SHP77 treated with DMSO at 0.1 percent for 48 hours (cell line): Measurements from ENCODE around the gene PCDH1.
"Not testable (repeated sequence)": the region's sequence is repeated elsewhere in the genome, so short reads cannot be mapped to it uniquely, and the experiment has no call there.

Source experiments
- DNase-seq: peaks from one replicate; lab custom pipeline; 2025; lab: John Stamatoyannopoulos, UW

PCDH1 gene

GRCh38 chr5:141832131-141832530 is 46.1 kb downstream of the PCDH1 start:
- DNase-seq = no peak

DNA sequence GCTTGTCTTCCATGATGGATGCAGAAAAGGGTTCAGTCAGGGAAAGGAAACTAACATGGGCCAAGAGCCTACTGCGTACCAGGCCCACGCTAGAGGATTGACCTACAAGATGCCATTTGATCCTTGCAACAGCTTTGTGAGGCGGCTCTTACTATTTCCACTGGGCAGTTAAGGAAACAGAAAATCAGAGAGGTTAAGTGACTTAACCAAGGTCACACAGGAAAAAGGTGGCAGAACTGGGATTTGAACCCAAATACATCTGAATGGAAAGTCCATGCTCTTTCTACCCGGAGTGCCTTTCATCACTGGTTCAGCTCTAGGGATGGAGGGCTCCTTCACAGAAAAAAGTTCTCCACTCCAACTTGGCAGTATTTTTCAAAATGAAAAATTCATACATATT is 50.0 kb downstream of the PCDH1 start:
- no peak for DNase-seq

DNA sequence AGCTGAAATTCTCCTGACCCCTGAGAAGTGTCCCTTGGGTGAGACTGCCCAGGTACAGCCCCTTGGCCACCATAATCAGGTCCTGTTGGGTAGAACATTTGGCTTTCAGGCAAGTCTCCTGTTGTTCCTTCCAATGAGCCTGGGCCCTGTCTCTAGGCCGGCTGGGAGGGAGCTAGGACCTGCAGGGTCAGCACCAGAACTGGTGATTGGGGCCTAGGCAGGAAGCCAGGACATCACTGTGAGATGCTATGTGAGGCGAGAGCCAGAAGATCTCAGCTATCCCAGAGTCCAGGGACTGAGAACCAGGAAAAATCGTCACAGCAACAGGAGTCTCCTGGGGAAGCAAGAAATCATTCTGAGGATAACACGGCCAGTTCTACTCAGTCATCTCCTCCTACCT is 51.5 kb downstream of the PCDH1 start:
- no peak for DNase-seq

DNA sequence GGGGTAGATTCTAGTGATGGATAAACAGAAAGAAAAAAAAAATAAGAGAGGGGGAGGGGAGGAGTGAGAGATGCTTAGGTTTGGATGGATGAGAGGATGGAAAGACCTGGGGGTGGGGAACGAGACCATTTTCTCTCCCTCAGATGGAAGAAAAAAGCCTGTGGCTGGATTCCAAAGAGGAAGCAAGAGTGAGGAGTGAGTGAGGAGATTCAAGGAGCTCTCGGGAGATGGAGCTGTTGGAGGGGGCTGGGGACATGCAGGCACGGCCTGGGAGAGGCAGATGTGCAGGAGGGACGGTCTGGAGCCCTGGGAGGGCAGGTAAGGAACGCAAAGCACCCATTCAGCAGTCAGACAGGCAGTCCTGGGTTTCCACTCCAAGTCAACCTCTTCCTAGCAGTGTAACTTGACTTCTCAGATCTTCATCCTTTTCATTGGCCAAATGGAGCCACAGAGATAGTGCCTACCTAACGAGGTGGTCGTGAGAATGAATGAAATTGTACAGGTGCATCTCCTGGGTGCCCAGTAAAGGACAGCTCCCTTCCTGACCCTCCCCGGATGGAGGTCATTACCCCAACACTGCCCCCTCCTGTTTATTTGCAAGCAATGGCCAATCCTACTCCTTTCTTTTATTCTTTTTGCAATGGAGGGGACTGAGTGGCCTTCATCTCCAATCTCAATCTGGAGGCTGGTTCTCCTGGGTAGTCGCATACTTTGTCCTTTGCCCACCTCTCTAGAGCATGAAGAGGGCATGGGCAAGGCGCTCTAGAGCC is 52.2 kb downstream of the PCDH1 start:
- no peak for DNase-seq

- no peak for DNase-seq
Measured at GRCh38 chr5:141825241-141825671, 53.0 kb downstream of the PCDH1 start.

DNA sequence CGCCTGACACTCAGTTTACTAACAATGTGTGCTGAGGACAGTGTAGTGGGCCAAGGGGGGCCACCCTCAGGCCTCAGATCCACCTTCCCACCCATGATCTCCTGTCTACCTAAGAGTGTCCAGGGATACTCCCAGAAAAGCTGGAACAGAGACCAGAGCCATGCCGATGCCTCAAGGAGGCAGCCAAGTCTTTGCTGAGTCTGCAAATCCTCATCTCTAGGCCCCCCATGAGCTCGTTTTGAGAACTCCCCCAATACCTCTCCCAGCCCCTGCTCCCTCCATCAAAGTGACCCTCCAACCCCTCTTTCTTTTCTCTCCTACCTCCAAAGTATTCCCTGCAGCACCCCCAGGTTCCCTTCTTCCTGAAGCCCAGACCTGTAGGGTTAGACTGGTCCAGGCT is 53.5 kb downstream of the PCDH1 start:
- no peak for DNase-seq

- DNase-seq = no peak
Measured at GRCh38 chr5:141823056-141823455, 55.2 kb downstream of the PCDH1 start.

- no peak for DNase-seq
Measured at GRCh38 chr5:141822144-141822543, 56.1 kb downstream of the PCDH1 start.

DNA sequence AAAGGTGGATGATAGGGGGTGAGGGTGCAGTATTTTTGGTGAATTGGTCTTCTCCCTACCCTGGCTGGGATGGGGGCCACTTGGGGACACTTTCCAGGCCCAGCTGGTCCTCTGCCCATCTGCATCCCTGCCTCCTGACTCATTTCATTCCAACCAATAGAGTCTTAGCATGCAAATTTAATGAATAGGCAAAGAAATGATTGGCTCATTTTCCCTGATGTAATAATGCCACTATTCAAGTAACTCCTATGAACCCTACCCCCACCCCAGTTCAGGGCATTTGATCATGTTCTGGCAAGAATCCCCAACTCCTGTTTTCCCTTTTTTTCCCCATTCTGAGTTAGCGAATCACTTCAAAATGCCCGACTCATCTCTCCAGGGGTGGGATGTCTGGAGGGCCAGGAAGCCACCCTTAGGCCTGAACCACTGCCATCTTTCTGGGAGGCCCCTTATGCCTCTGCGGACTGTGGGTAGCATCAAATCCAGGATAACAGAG is 56.7 kb downstream of the PCDH1 start:
- DNase-seq = no peak

GRCh38 chr5:141820686-141821085 is 57.5 kb downstream of the PCDH1 start:
- not testable (repeated sequence) for DNase-seq

- DNase-seq = no peak
Measured at GRCh38 chr5:141817631-141818030, 60.6 kb downstream of the PCDH1 start.

GRCh38 chr5:141816598-141817399 is 61.4 kb downstream of the PCDH1 start:
- no peak for DNase-seq

DNA sequence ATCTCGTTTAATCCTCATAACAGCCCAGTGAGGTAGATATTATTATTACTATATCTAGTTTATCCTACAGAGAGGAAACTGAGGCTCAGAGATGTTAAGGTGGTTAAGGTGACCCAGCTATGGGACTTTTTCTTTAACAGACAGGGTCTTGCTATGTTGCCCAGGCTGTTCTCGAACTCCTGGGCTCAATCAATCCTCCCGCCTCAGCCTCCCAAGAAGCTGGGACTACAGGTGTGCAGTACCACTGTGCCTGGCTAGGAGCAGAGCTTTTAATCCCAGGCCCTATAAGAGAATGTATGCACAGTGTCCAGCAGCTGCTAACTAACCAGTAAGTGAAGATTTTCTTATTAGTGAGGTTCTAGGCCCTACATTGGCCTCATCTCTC is 62.4 kb downstream of the PCDH1 start:
- no peak for DNase-seq

GRCh38 chr5:141815051-141815795 is 63.0 kb downstream of the PCDH1 start:
- no peak for DNase-seq

DNA sequence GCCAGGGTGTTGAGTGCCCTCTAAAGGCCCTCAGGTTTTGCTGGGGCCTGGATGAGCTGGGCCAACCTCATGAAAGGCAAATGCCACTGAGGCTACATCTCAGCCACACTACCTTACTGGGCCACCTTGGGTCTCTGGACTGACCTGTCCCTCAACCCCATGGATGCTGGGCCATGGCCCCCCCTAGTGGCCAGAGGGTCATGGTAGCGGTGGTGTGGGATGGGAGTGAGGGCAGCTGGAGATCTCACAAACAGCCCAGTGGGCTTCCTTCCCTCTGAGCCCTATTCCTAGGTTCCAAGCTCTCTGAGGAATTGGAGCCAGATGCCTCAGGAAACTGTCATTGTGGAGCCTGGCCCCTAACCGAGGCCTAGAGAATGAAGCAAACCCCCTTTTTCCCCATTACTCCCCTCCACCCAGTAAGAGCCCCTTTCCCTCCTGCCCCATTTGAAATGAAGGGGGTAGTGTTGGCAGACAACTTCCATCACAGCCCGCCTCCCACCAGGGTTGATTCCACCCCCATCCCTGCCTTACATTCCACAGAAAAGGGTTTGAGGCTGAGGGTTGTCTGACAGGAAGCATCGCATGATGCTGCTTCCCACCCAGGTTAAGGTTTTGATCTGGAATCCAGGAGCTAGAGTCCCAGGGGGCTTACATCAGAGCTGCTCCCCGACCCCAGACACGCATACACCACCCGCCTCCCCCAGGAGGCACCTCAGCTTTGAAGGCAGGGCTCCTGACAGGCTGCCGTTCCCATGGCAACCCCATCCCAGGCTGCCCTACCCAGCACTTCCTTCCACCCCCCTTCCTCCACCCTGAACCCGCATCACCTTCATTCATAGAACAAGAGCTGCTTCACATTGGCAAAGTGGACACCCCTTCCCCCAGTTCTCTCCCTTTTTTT is 63.9 kb downstream of the PCDH1 start:
- DNase-seq = peak; percentile 38

- no peak for DNase-seq
Measured at GRCh38 chr5:141812512-141812911, 65.7 kb downstream of the PCDH1 start.

- DNase-seq = no peak
Measured at GRCh38 chr5:141811287-141812155, 66.7 kb downstream of the PCDH1 start.

DNA sequence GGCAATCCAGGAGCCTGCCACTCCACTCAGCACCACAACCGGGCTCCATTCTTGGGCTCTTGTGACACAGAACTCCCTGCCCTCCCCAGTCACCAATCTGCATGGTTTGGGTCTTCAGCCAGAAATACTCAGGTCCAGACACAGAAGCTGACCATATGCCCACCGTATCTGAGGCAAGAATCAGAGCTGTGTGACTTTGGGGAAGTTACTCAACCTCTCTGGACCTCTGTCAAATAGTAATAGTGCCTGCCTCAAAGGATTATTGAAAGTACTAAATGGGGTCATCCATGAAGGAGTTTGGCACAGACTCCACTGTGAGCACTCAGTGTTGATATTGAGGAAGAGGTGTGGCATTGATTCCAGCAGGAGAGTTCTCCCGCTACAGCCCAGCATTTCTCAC is 67.5 kb downstream of the PCDH1 start:
- DNase-seq = no peak

GRCh38 chr5:141809380-141810096 is 68.7 kb downstream of the PCDH1 start:
- no peak for DNase-seq

- DNase-seq = no peak
Measured at GRCh38 chr5:141808857-141809256, 69.4 kb downstream of the PCDH1 start.
